AG04450 (cell line): ENCODE data around the gene TRAF4. TPM values are rescaled to one million over a fixed set of nuclear protein-coding genes. Genes with fewer than 3 reads are reported as not detected.
A peak's percentile ranks its signal among the peaks of the same experiment; 100 is the strongest.

Experiments used
- CTCF ChIA-PET: fragments of 300-600, 350-600 bp; formaldehyde crosslinking; extraction: SDS; loops from one replicate; lab custom pipeline; 2022; ENCODE audit warnings: antibody characterized with exemption, inconsistent platforms; lab: Charles Lee
- POLR2A ChIA-PET: fragments of 350-600 bp; formaldehyde crosslinking; extraction: SDS; loops from one replicate; lab custom pipeline; 2021; ENCODE audit warnings: antibody characterized with exemption, inconsistent platforms; lab: Yijun Ruan, JAX
- DNase-seq: peaks from one replicate; pipeline ENCODE4 v3.0.0-alpha.2; 2011; ENCODE audit warnings: low read depth, low spot score
- H3K27ac ChIP-seq: one replicate; pipeline ENCODE4 v1.5.1; 2012; ENCODE audit warnings: low read depth, low read length, control low read depth
- H3K27me3 ChIP-seq: one replicate; pipeline ENCODE4 v1.6.0; 2012; ENCODE audit warnings: low read length; ENCODE audit not compliant: control insufficient read depth, insufficient read depth
- H3K4me3 ChIP-seq: 2 replicates; pipeline ENCODE4 v1.5.1; 2011; ENCODE audit warnings: mild to moderate bottlenecking, low read depth, low read length, control low read depth
- H3K9me3 ChIP-seq: 2 replicates; pipeline ENCODE4 v1.5.1; 2012; ENCODE audit warnings: low read length; ENCODE audit not compliant: control insufficient read depth, insufficient read depth
- CTCF ChIP-seq: IDR thresholded peaks from 2 replicates; pipeline ENCODE4 v1.5.1; 2011; ENCODE audit warnings: low read depth, low read length, control low read depth, inconsistent platforms
- polyA plus RNA-seq: library from polyadenylated mRNA; depleted of rRNA; stranded (reverse); fragments of >200 nt; gene quantifications from 2 replicates; pipeline ENCODE4 v1.2.3, GENCODE V29; 2011

Gene TRAF4
- polyA plus RNA-seq, 1 experiment: 26.1 TPM

GRCh38 chr17:28759256-28759865 lies 15.6 kb downstream of the TRAF4 start:
- no peaks in the 10 kb centered on the region for H3K27me3 ChIP-seq
- ChIA-PET POLR2A (no interaction called here), CTCF (interaction anchor here (6.4 kb wide), 1 partner anchor 7 kb away, joined by 100 read pairs; no protein-coding TSS in a partner anchor)
- no peak overlapping the region for H3K4me3 ChIP-seq
- no peaks in the 10 kb centered on the region for H3K9me3 ChIP-seq
- no peak for DNase-seq
- H3K27ac ChIP-seq: no peak overlapping the region
- no peak for TF ChIP-seq CTCF

- H3K9me3 ChIP-seq: no peaks in the 10 kb centered on the region
- DNase-seq: no peak
- no peaks in the 10 kb centered on the region for H3K27me3 ChIP-seq
- POLR2A ChIA-PET: interaction anchor here (0.6 to 1.0 kb wide), 3 partner anchors 34 to 194 kb away, joined by 3 to 10 read pairs (median 3); partner anchors contain the start of gene PHF12
- no peak for TF ChIP-seq CTCF
- no peak overlapping the region for H3K4me3 ChIP-seq
- H3K27ac ChIP-seq: no peak overlapping the region
- CTCF ChIA-PET: interaction anchor here (0.6 to 6.4 kb wide), 6 partner anchors 9 to 212 kb away, joined by 3 to 100 read pairs (median 4); no protein-coding TSS in a partner anchor
Observed at GRCh38 chr17:28760601-28761562, 17.1 kb downstream of the TRAF4 start.

- Histone ChIP-seq H3K4me3 (no peak overlapping the region), H3K27me3 (no peaks in the 10 kb centered on the region), H3K9me3 (no peaks in the 10 kb centered on the region), H3K27ac (no peak overlapping the region)
- DNase-seq: no peak
- no peak for TF ChIP-seq CTCF
- POLR2A ChIA-PET: interaction anchor here (0.6 to 1.5 kb wide), 7 partner anchors 20 to 187 kb away, joined by 3 to 9 read pairs (median 5); partner anchors contain the start of genes NEK8 and TRAF4
- CTCF ChIA-PET: interaction anchor here (0.6 to 6.4 kb wide), 65 partner anchors 11 to 353 kb away, joined by 3 to 100 read pairs (median 7); partner anchors contain the start of genes FAM222B, FLOT2, NEK8 and PHF12
Observed at GRCh38 chr17:28763137-28763799, 19.5 kb downstream of the TRAF4 start.

- Histone ChIP-seq H3K27me3 (no peaks in the 10 kb centered on the region), H3K9me3 (no peaks in the 10 kb centered on the region), H3K4me3 (no peak overlapping the region), H3K27ac (no peak overlapping the region)
- DNase-seq: peak; percentile 51
- ChIA-PET POLR2A (interaction anchor here (0.6 to 1.5 kb wide), 7 partner anchors 21 to 186 kb away, joined by 3 to 9 read pairs (median 5); partner anchors contain the start of genes NEK8 and TRAF4), CTCF (interaction anchor here (0.6 to 6.4 kb wide), 66 partner anchors 10 to 352 kb away, joined by 3 to 100 read pairs (median 7); partner anchors contain the start of genes FAM222B, FLOT2, NEK8 and PHF12)
- TF ChIP-seq CTCF: peak; percentile 89
Observed at GRCh38 chr17:28763804-28764266, 20.0 kb downstream of the TRAF4 start.
